DOHH2 (cell line): Measurements from ENCODE around the gene WDR75.

Experiments
- H3F3A ChIP-seq: fragments of 200-600 bp; sonication (generic), shearing (Covaris generic); 2 replicates; pipeline ENCODE4 v1.6.0; 2016; ENCODE audit warnings: antibody characterized with exemption, mild to moderate bottlenecking; ENCODE audit not compliant: control insufficient read depth, insufficient read depth
- H3K27ac ChIP-seq: fragments of 200-600 bp; sonication (generic); 2 replicates; pipeline ENCODE4 v1.5.1; 2014; ENCODE audit warnings: low read depth, mild to moderate bottlenecking, low read length, moderate library complexity
- H3K27me3 ChIP-seq: fragments of 200-600 bp; sonication (generic); 2 replicates; pipeline ENCODE4 v1.6.1; 2014; ENCODE audit warnings: mild to moderate bottlenecking, low read length, mixed read lengths; ENCODE audit not compliant: control insufficient read depth
- H3K36me3 ChIP-seq: fragments of 200-600 bp; sonication (generic); 2 replicates; pipeline ENCODE4 v1.6.1; 2014; ENCODE audit warnings: mild to moderate bottlenecking, low read length, moderate library complexity, mixed read lengths; ENCODE audit not compliant: control insufficient read depth
- H3K4me1 ChIP-seq: fragments of 200-600 bp; sonication (generic); 2 replicates; pipeline ENCODE4 v1.6.1; 2014; ENCODE audit warnings: mild to moderate bottlenecking, low read length, mixed read lengths; ENCODE audit not compliant: control insufficient read depth
- H3K4me2 ChIP-seq: fragments of 200-600 bp; sonication (generic); 2 replicates; pipeline ENCODE4 v1.6.0; 2014; ENCODE audit warnings: mild to moderate bottlenecking, low read length, moderate library complexity
- H3K4me3 ChIP-seq: fragments of 200-600 bp; sonication (generic); 2 replicates; pipeline ENCODE4 v1.5.1; 2014; ENCODE audit warnings: mild to moderate bottlenecking, low read length, mixed read lengths
- H3K79me2 ChIP-seq: fragments of 200-600 bp; sonication (generic); 2 replicates; pipeline ENCODE4 v1.6.1; 2014; ENCODE audit warnings: mild to moderate bottlenecking, low read length, mixed read lengths; ENCODE audit not compliant: control insufficient read depth
- H3K9me2 ChIP-seq: fragments of 200-600 bp; sonication (generic); replicated peaks from 2 replicates; pipeline ENCODE4 v1.6.1; 2014; ENCODE audit warnings: mild to moderate bottlenecking, low read length, mixed read lengths; ENCODE audit not compliant: control insufficient read depth
- H3K9me3 ChIP-seq: fragments of 200-600 bp; sonication (generic); 2 replicates; pipeline ENCODE4 v1.6.1; 2014; ENCODE audit warnings: antibody characterized with exemption, low read length, mixed read lengths; ENCODE audit not compliant: control insufficient read depth, insufficient read depth
- H4K20me1 ChIP-seq: fragments of 200-600 bp; sonication (generic); 2 replicates; pipeline ENCODE4 v1.6.0; 2014; ENCODE audit warnings: low read depth, mild to moderate bottlenecking, antibody characterized with exemption, low read length, moderate library complexity; ENCODE audit not compliant: control insufficient read depth, insufficient read depth
- EZH2phosphoT487 ChIP-seq: fragments of 200-600 bp; sonication (generic); IDR thresholded peaks from 2 replicates; pipeline ENCODE4 v1.6.1; 2017; ENCODE audit warnings: borderline replicate concordance, mild to moderate bottlenecking, antibody characterized with exemption, low read length, moderate library complexity, mixed read lengths
- TF ChIP-seq, protein P1 (sequence below): fragments of 200-600 bp; sonication (generic); IDR thresholded peaks from one replicate; pipeline ENCODE4 v1.5.1; 2014; ENCODE audit warnings: antibody characterized with exemption, mild to moderate bottlenecking, low read depth, low read length; ENCODE audit not compliant: poor library complexity, severe bottlenecking

The WDR75 gene

DNA sequence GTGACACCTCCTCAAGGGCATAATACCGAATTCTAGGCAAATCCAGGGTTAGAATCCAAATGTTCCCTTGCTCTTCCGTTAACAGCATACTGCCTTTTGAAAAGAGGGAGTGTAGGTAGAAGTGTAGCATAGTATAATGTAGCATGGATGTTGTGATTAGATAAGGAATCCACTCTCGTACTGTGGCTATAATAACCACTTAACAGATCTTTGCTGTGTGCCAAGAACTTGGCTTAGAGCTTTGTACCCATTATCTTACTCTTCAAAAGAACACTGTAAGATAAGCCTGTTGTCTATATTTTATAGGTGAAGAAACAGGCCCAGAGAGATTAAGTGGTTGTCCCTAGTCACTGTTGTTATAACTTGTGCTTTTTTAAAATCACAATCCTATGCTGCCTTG, 24.2 kb downstream of the WDR75 start:
- peaks cover 7% of the 10 kb centered on the region for H3F3A ChIP-seq
- H3K27me3 ChIP-seq = no peaks in the 10 kb centered on the region
- H4K20me1 ChIP-seq = no peaks in the 10 kb centered on the region; the same call in 1 of the 2 replicates
- no peaks in the 10 kb centered on the region for H3K9me3 ChIP-seq
- peaks cover 21% of the 10 kb centered on the region for H3K4me1 ChIP-seq
- H3K9me2 ChIP-seq = no peaks in the 10 kb centered on the region
- H3K79me2 ChIP-seq = no peaks in the 10 kb centered on the region
- peaks cover 95% of the 10 kb centered on the region for H3K36me3 ChIP-seq
- TF ChIP-seq, protein P1, sequence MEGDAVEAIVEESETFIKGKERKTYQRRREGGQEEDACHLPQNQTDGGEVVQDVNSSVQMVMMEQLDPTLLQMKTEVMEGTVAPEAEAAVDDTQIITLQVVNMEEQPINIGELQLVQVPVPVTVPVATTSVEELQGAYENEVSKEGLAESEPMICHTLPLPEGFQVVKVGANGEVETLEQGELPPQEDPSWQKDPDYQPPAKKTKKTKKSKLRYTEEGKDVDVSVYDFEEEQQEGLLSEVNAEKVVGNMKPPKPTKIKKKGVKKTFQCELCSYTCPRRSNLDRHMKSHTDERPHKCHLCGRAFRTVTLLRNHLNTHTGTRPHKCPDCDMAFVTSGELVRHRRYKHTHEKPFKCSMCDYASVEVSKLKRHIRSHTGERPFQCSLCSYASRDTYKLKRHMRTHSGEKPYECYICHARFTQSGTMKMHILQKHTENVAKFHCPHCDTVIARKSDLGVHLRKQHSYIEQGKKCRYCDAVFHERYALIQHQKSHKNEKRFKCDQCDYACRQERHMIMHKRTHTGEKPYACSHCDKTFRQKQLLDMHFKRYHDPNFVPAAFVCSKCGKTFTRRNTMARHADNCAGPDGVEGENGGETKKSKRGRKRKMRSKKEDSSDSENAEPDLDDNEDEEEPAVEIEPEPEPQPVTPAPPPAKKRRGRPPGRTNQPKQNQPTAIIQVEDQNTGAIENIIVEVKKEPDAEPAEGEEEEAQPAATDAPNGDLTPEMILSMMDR = no peak
- TF ChIP-seq EZH2phosphoT487 = no peak
- no peak overlapping the region for H3K27ac ChIP-seq
- H3K4me3 ChIP-seq = no peak overlapping the region
- no peak overlapping the region; the same call in 1 of the 2 replicates for H3K4me2 ChIP-seq

DNA sequence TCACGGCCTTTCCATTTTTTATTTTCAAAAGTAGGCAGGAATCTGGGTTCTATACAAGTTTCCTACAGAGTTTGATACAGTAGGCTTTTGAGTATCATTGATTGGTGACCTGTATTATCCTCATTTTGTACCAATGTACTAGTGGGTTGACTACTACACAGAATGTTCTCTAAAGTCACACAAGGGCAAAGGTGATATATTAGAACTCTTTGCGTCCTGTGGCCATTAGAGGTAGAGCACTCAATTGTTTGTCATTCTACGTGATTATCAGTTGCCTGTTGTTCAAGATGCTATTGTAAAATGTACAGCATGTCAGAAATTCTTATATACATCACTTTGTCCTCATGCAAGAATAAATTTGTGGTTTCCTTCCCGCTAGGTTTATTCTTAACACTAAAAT, 24.8 kb downstream of the WDR75 start:
- peaks cover 7% of the 10 kb centered on the region for H3F3A ChIP-seq
- H3K27ac ChIP-seq = no peak overlapping the region
- H3K79me2 ChIP-seq = no peaks in the 10 kb centered on the region
- H3K4me3 ChIP-seq = no peak overlapping the region
- H3K36me3 ChIP-seq = peaks cover 93% of the 10 kb centered on the region
- TF ChIP-seq EZH2phosphoT487 = no peak
- TF ChIP-seq, protein P1 = no peak
- no peaks in the 10 kb centered on the region for H3K9me2 ChIP-seq
- no peak overlapping the region for H3K4me2 ChIP-seq
- H3K4me1 ChIP-seq = peaks cover 21% of the 10 kb centered on the region
- no peaks in the 10 kb centered on the region for H3K9me3 ChIP-seq
- H3K27me3 ChIP-seq = no peaks in the 10 kb centered on the region
- no peaks in the 10 kb centered on the region; the same call in 1 of the 2 replicates for H4K20me1 ChIP-seq

GRCh38 chr2:189466656-189467055, 25.4 kb downstream of the WDR75 start:
- TF ChIP-seq, protein P1 = peak; percentile 53
- TF ChIP-seq EZH2phosphoT487 = no peak
- Histone ChIP-seq H3K27me3 (no peaks in the 10 kb centered on the region), H3K9me2 (no peaks in the 10 kb centered on the region), H3K4me1 (peaks cover 21% of the 10 kb centered on the region), H3K79me2 (no peaks in the 10 kb centered on the region), H3K4me3 (no peak overlapping the region), H3K36me3 (peaks cover 95% of the 10 kb centered on the region), H4K20me1 (no peaks in the 10 kb centered on the region; the same call in 1 of the 2 replicates), H3K9me3 (no peaks in the 10 kb centered on the region), H3F3A (peaks cover 7% of the 10 kb centered on the region), H3K27ac (no peak overlapping the region), H3K4me2 (no peak overlapping the region)

GRCh38 chr2:189467160-189467559, 25.9 kb downstream of the WDR75 start:
- H3K36me3 ChIP-seq = peaks cover 97% of the 10 kb centered on the region
- TF ChIP-seq, protein P1 = no peak
- TF ChIP-seq EZH2phosphoT487 = no peak
- H3K79me2 ChIP-seq = no peaks in the 10 kb centered on the region
- no peak overlapping the region for H3K4me2 ChIP-seq
- no peaks in the 10 kb centered on the region for H3K9me3 ChIP-seq
- no peak overlapping the region for H3K4me3 ChIP-seq
- H3K27ac ChIP-seq = no peak overlapping the region
- H3K9me2 ChIP-seq = no peaks in the 10 kb centered on the region
- H3K27me3 ChIP-seq = no peaks in the 10 kb centered on the region
- H3K4me1 ChIP-seq = peaks cover 21% of the 10 kb centered on the region
- H3F3A ChIP-seq = peaks cover 7% of the 10 kb centered on the region
- H4K20me1 ChIP-seq = no peaks in the 10 kb centered on the region
